Activated CD4-positive, CD25-positive, alpha-beta regulatory T cell treated with anti-CD3 and anti-CD28 coated beads, Interleukin-2, amount 50 U/mL, for 72 hours (primary cell): Measurements from ENCODE around the gene KCNH1.

Source experiments
- DNase-seq: peaks from one replicate; pipeline ENCODE4 v3.0.0; 2021

The KCNH1 gene

DNA sequence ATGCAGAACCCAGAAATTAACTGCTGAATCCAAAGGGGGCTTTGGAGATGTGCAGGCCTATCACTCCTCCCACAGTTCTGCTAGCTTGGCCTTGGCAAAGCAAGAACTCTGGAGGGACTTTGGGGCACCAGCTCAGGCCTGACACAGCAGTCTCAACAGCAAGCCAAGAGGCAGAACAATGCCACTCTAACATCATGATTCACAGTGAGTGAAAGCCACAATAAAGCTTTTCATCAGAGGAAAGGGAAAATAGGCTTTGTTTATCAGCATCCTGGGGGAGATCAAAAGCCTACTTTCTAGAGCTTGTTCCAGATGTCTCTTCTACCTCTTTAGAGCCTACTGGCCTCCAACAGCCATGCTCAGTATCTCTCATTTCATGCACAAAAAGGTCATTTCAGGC is 283.4 kb downstream of the KCNH1 start:
- DNase-seq, result no peak

DNA sequence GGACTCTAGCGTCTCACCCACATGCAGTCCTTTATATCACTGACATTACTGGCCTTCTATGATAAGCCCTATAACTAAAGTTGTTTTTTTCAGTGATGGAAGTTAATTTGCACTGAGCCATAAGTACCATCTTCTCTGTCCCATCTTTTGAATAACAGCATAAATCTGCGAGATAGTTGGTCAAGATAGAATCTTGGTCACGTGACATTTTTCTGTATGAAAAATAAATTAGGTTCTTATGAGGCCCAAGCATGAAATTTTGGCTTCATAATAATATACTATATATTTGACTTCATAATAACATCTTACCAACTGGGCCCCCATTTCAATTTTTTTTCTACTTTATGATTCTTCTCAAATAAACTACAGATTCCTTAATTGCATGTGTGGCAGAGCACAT is 285.5 kb downstream of the KCNH1 start:
- DNase-seq, result no peak

DNA sequence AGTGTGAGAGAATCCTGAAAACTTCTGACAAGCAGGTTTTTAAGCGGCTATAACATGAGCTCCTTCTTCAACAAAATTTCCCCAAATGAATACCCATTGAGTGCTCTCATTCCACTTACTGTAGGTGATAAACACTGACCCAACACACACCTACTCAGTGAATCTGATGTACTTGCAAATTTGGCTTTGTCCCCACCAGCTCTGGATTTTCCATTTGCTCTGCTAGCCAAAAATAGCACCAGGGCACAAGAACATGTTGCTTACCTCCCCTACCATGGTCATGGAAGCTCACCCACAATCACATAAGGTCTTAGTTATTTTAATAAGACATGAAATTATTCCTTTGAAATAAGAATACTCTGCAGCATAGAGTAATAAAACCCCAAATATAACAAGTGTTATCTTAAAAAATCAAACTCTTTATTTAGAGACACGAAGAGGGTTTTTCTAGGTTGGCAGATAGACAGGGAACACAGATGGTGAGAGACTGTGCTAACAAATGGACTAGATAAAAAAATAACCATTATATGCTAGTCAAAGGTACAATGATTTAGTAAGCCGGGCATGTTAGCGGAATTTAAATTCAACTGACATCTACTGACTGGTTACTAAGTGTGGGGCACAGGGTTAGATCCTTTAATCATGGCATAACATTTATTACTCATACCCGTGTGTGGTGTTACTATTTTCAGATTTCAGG is 291.9 kb downstream of the KCNH1 start:
- no peak for DNase-seq

DNA sequence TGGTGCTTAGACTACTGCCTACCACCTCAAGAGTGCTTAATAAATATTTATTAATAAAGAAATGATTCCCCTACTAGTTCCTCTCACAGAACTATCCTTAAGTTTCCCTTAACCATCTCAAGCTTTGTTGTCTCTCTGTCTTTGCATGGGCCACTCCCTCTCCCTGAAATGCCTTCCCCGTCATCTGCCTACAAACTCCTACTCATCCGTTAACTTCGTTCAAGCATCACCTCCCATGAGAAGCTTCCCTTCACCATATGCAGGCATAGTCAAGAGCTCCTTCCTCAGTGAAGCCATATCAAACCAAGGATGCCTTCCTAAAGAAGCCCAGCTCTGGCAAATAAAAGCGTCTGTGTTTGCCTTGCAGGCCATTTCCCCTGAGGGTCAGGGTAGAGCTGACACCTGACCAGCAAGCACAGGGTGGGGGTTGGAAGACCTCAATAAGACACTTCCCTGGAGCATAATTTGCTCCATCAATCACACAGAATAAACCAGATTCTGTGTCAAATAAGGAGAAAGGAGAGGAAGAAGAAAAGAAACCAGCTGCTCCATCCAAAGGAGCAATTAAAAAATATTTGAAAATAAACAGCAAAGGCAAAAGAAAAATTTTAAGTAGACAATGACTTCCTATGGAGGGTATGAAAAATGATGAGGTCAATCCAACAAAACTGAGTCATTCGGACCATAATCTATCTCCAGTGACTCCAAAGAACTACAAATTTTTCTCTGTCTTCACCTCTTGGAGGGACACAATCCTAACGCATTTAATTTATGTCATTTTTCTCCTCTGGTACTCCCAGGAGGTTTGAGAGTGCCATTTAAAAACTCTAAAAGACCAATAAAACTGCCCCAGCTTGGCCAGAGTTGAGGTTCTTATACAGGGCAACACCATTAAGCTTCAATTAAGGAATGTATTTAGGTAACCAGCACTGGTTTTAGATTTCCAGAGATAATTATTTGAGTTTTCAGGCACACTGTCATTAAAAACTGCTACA is 303.6 kb downstream of the KCNH1 start:
- no peak for DNase-seq

DNA sequence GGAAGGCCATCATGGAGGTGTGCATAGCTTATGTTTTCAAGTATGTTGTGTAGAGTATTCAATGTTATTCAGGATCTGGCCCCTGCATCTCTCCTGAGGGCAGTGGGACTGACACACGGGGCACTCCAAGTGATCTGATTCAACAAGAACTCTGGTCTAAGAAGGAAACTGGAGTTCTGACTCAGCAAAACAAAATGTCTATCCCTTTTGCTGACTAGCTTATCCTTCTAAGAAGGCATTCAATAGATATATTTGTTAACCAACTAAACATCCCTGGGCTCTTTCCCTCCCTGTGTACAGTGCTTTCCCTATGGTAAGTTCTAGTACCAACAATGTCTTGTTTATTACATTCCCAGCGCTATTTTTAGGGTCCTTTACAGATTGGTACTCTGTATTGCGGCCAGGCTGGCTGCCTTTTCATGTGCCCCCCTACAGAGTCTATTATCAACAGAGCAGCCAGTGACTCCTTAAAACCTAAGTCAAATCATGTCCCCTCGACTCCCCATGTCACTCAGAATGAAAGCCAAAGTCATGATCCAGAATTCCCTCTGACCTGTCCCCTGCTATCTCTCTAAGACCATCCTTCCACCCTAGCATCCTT is 304.9 kb downstream of the KCNH1 start:
- DNase-seq, result no peak

DNA sequence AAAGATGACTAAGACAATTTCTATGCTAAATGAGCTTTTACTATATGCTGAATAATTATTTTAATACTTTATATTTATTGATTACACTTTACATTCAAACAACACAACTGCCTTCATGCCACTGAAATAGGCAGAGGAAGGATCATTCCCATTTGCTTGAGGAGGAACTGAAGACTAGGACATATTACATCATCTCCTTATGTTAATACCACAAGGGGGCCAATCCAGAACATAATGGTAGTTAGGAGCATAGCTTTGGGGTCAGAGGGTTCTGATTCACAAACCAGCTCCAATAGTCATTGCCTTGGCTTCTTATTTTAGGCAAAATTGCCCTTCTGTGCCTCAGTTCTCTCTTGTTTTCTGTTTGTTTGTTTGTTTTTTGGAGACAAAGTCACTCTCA is 306.5 kb downstream of the KCNH1 start:
- no peak for DNase-seq

DNA sequence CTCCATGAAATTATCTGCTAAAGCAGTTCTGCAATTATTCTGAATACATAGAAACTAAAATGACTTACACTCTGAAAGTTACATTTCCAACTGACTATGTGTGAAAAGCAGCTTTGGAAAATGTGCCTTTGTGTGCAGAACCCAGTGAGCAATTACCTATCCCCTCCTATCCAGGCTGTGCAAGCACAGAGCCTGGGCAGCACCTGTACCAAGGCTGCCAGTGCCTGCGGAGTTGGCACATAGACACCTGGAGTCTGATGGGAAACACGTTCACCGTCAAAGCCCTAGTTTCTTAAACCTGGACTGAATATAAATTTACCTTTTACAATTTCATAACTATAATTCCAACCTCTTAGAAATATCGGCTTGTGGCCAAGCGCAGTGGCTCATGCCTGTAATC is 307.3 kb downstream of the KCNH1 start:
- DNase-seq, result no peak

DNA sequence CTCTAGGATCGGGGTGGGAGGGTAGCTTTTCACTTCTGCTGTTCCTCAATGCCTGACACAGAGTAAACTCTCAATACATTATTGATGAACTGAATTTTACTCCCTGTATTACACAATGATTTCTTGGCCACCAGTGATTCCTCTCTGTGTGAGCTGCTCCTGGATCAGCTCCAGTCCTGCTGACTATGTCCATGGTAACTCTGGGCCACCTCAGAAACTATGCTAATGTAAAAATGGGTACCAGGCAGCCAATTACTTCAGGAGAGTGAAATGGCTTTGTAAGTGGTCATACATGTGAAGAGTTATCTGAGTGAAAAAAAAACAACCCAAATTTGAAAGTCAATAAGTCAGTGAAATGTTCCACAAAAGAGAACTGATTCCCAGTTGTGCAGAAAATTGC is 311.0 kb downstream of the KCNH1 start:
- no peak for DNase-seq

DNA sequence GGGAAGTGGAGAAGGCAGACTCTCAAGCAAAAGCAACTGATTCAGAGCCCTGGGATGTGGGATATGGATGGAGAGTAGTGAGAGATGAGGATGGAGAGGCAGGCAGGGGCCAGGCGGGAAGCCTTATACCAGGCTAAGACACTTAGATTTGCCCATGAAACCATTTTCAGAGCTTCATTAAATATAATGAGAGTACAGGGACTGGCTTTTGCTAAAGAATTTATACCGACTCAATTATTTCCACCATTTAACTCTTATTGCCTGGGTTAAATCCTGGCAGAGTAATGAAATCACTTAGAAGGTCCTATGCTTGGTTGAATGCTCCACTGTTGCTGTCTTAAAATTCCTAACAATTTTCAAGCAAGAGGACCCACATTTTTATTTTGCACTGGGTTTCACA is 311.7 kb downstream of the KCNH1 start:
- no peak for DNase-seq

DNA sequence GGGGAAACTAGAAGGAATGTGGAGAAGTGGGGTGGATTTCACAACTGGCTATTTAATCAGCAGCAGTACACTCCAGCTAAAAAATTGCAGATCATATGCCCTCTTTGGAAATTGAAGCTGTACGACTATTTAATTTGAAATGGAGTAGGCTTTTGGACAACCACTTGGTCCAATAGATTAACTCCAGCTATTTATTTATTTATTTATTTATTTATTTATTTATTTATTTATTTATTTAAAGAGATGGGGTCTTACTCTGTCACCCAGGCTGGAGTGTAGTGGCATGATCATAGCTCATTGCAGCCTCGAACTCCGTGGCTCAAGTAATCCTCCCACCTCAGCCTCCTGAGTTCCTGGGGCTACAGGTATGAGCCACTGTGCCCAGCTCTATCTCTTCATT is 312.3 kb downstream of the KCNH1 start:
- no peak for DNase-seq

DNA sequence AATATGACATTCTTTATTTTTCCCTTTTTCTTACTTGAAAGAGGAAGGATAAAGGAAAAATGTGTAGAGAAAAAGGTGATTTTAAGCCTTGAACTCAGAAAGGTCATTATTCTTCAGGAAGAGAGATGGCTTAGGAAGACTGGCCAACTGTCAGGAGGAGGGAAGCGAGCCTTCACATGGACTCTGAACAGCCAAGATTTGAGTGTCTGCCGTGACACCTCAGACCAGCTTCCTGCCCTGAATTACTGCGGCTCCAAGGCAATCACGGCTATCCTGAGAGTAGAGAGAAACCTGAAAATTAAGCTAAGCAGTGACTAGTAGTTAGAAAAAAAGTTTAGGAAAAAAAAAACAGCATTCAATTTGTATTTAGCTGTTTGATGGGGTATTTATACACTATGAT is 314.7 kb downstream of the KCNH1 start:
- DNase-seq, result no peak

DNA sequence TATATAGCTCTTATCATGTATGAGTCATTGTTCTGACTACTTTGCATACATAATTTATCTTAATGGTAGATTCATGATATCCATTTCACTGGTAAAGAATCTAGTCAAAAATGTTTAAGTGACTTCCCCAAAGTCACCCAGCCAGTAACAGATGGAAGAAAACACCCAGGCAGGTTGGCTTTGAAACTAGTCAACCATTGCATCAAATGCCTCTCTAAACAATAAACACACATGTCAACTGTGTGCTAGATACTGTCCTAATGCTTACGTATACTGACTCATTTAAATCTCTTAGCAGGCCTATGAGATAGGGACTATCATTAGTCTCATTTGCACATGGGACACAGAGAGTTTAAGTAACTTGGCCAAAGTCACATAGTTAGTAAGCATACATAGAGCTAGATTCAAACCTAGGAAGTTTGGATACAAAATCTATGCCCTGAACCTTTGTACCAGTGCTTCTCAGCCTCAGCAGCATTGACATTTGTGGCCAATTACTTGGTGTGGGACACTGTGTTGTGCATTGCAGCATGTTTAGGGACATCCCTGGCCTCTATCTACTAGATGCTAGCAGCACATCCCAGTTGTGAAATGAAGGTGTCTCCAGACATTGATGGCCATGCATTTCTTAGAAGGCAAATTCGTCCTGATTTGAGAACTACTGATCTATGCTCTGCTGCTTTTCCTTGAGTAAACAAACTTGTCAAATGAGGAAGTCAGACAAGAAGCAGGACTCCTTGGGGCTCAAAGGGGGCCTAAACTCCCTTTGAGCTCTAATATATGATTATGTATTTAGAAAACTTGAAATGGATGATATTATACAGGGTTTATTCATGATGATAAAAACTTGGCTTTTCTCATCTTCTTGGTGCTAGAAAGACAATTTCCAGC is 316.3 kb downstream of the KCNH1 start:
- DNase-seq, result no peak

DNA sequence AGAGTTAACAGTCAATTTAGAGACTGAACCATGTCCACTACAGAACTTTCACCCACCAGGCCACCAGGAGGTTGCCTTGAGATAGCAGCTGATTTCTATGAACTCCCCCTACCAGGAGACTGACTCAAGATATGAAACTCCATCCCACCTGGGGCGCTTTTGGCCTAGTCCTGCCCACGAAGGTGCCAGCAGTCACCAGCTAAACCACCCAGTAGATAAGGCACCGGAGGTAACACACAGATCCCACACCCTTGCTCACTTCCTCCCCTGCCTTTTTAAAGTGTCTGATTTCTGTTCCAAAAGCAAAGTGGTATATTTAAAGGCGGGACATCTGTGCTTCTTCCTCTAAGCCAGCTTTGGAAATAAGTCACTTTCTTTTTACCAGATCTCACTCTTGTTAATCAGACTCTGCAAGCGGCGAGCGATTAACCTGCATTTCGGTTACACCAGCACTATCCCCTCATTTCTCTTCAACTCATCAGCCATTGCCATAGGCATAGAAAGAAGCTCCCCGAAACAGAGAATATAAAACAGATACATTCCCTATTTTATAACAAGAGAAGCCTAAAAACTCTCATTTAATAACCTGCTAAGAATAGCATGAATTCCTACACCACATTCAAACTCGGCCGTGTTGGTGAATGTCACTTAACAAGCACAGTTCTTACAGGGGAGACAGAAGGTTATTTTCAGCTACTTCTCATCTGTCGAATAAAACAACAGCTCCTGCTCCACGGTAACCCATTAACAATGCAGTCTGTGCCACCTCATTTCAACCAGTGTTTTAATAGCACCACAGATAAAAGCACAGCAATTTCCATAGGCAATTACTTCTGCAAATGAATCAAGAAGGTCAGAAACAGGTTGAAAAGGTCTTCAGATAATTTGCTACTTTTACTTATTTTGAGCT is 318.1 kb downstream of the KCNH1 start:
- no peak for DNase-seq

DNA sequence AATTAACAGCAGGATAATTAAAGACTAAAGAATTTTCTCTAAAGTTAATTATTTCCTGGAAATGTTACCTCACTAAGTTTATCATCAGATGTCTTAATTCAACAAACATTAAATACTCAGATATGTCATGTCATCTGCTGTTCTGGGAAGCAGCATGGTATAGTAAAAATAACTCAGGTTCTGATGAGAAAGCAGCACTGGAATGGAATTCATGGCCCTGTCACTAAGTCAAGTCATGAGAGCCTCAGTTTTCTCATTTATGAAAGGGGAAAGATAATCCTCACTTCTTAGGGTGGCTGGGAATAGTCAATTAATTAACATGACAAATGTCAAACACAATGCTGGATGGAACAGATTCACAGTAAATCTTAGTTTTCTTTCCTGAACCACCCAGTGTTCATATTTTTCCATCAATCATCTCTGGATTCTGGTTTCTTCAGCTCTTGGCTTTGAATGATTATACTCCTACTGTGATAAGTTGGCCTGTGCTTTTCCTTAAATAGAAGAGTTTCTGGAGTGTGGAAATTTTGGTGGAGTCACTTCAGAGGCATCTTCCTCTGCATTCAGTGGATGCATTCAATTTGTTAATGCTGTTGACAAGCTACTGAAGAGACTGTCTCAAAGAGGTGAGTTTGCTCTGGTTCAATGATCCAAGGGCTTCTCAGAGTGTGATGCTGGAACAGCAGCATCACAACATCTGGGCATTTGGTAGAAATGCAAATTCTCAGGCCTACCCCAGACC is 319.4 kb downstream of the KCNH1 start:
- DNase-seq, result no peak

DNA sequence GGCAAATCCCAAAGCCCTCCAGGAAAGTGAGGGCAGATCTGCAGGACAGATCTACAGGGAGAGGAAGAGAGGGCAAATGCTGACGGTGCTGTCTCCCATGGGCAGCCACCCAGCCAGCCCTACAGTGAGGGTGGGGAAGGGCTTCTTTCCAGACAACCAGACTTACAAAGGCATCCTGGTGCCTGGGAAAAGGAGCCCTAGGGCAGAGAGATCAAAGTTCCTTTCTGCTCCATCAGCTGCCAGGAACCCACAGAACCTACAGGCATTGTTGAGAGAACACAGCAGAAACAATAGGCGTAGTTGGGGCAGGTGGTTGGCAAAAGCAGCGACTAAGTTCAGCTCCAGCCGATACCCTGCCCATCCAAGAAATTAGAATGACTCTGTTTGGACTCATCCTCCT is 332.4 kb downstream of the KCNH1 start:
- no peak for DNase-seq

DNA sequence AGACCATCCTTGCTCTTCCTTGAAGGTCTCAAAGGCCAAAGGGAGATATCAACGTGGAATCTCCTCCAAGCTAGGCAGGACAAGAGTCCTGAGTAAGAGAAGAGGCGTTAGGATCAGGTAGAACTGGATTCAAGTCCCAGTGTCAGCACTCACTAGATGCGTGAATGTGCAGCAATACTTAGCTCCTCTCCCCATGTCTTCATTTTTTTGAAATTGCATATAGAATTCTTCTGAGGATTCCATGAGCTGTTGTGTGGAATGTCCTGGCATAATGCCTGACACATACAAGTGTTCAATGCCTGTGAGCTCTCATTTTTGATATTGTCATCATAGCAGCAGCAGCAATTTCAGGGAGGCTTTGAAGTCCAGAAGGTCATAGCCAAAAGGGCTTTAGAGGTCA is 333.2 kb downstream of the KCNH1 start:
- no peak for DNase-seq

DNA sequence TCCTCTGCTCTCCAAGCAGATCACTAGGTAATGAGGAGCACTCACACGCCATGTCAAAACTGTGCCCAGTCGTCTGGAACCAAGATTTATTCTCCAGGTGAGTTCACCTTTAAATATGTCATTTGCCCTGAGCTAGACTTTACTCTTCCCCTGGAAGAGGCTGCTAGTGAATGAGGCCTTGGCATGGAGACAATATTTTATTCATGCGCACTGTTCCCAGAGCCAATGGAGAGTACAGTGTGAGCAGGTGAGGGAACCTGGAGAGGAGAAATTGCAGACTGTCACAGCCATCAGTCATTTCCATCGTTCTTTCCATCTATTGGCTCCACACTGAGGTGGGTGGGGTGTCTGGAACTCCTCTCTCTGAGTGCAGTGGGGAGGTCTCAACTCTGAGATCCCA is 333.6 kb downstream of the KCNH1 start:
- DNase-seq, result no peak

DNA sequence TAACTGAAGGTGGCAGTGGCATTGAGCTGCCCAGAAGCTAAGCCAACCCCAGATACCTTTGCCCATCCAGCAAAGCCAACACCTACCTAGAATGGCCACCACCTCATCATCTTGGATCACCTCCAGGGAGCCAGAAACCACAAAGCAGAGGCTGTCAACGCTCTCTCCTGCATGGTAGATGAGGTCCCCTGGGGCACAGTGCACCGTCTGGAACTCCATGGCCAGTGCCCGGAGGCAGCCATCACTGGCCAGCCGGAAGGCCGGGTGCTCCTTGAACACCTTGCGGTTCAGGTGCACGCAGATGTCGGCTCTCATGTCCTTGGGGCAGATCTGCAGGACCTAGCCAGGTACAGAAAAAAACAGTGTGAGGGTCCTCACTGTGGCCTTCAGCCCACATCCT is 336.5 kb downstream of the KCNH1 start:
- no peak for DNase-seq

DNA sequence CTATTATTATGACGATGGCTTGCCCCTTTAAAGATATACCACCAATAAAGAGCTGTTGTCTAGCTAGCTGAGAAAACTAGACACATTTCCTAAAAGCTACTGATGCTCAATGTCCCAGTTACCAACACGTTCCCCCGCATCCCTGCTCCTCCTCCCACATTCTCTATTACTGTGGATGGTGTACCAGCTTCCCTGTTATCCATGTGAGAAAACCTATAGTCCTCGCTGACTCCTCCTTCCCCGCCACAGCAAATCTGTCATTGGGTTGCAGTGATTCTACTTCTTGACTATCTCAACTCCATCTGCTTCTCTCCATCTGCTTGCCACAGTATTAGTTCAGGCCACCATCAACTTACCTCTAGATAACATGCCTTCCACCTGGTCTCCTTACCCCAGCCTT is 337.5 kb downstream of the KCNH1 start:
- no peak for DNase-seq

DNA sequence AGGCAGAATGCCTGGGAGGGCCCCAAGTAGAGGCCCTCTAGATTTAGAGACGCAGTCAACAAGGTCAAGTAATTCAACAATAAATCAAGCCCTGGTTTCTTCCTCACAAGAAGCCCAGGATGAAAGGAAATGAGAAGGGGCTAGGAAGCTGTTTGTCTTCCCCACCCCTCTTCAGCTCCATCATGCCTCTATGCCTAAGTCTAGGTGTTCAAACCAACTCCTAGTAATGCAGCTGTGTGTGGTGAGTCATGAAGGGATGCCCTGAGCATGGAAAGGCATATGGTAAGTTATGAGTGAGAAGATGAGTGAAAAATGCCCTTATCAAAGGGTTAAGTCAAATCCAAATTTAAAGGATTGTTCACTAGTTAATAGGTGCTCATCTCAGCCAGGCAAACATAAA is 339.5 kb downstream of the KCNH1 start:
- no peak for DNase-seq
